Kidney (tissue), 14 donors: ENCODE results near the gene EBF3. TPM values are rescaled to one million over a fixed set of nuclear protein-coding genes. Genes with fewer than 3 reads are reported as not detected.

ENCODE experiments used
- DNase-seq, 5 donors: peaks; one replicate each; pipeline ENCODE4 v3.0.0-alpha.2; 2013 to 2020
- FAIRE-seq: peaks from 2 replicates; lab custom pipeline; 2012; peaks lifted over from hg19 to GRCh38; lab: Jason Lieb, UNC
- H3K27ac ChIP-seq, 2 donors: one replicate each; pipeline ENCODE4 v1.7.0; 2013; ENCODE audit warnings: low read depth in 2 of 2, low read length in 2 of 2, inconsistent platforms in 1 of 2
- H3K27me3 ChIP-seq: one replicate; pipeline ENCODE4 v1.7.1; 2013; ENCODE audit warnings: low read length, inconsistent platforms; ENCODE audit not compliant: control insufficient read depth, insufficient read depth
- H3K36me3 ChIP-seq, 3 donors: one replicate each; pipeline versions ENCODE4 v1.7.0 to v1.7.1; 2013; ENCODE audit warnings: low read length in 3 of 3, control low read depth in 1 of 3, inconsistent platforms in 1 of 3; ENCODE audit not compliant: insufficient read depth in 3 of 3, control insufficient read depth in 2 of 3
- H3K4me1 ChIP-seq, 3 donors: one replicate each; pipeline versions ENCODE4 v1.7.0 to v1.7.1; 2013; ENCODE audit warnings: low read length in 3 of 3, inconsistent platforms in 1 of 3, low read depth in 1 of 3; ENCODE audit not compliant: control insufficient read depth in 2 of 3, insufficient read depth in 2 of 3
- H3K4me3 ChIP-seq, 3 donors: one replicate each; pipeline versions ENCODE4 v1.7.0 to v1.8.1; 2013; ENCODE audit warnings: low read length in 3 of 3, control low read depth in 1 of 3, inconsistent platforms in 1 of 3
- H3K9ac ChIP-seq, 3 donors: one replicate each; pipeline versions ENCODE4 v1.7.0 to v1.7.1; 2013; ENCODE audit warnings: low read length in 3 of 3, control low read depth in 1 of 3, inconsistent platforms in 1 of 3
- H3K9me3 ChIP-seq, 3 donors: one replicate each; pipeline versions ENCODE4 v1.7.0 to v1.7.1; 2013; ENCODE audit warnings: low read length in 3 of 3, control low read depth in 1 of 3, inconsistent platforms in 1 of 3; ENCODE audit not compliant: control insufficient read depth in 2 of 3, insufficient read depth in 1 of 3
- CTCF ChIP-seq: IDR thresholded peaks from 3 replicates; pipeline ENCODE4 v1.5.1; 2012; ENCODE audit warnings: mild to moderate bottlenecking, moderate library complexity, borderline replicate concordance; ENCODE audit not compliant: insufficient read depth; ENCODE audit errors: extremely low read depth
- intact Hi-C: fragments of 100-400 bp; cut with DNase I; formaldehyde crosslinking; loops from one replicate; pipeline ENCODE4 v1.11.1; 2022
- polyA plus RNA-seq: library from polyadenylated mRNA; stranded (reverse); fragments of 350-450 nt; fragmentation: Illumina TruSeq; extraction: RNeasy Lipid Tissue Mini Kit (QIAGEN cat#74804); gene quantifications from one replicate; pipeline ENCODE4 v1.2.3, GENCODE V29; 2014; ENCODE audit warnings: low read depth, low replicate concordance; ENCODE audit not compliant: insufficient read depth
- total RNA-seq: library from RNA; stranded (reverse); fragmentation: NEBNext Ultra II Directional; extraction: Animal tissue kit (Norgen Biotek cat#: 25700); gene quantifications from one replicate; pipeline ENCODE4 v1.2.1, GENCODE V29; 2021
- donor health status: control.
- donor health status: control.
- donor health status: control.
- donor health status: control.
- donor health status: control.
- donor health status: DM: yes; HTN: yes; CAD: no.
- donor health status: Normal renal cell carcinoma (clear cell type).

EBF3 gene
- total and polyA plus RNA-seq, 2 donors from 2014 or later = 0.09 to 0.98 TPM

- peaks cover 32% of the 10 kb centered on the region for H3K27me3 ChIP-seq
- H3K9ac ChIP-seq = no peak overlapping the region
- DNase-seq (no peak), FAIRE-seq (no peak)
- no peaks in the 10 kb centered on the region for H3K36me3 ChIP-seq
- intact Hi-C loops = no loop called here
- no peak overlapping the region for H3K27ac ChIP-seq
- no peak overlapping the region for H3K4me3 ChIP-seq
- TF ChIP-seq CTCF = no peak
- no peaks in the 10 kb centered on the region for H3K9me3 ChIP-seq
- H3K4me1 ChIP-seq = no peaks in the 10 kb centered on the region
Observed at GRCh38 chr10:129953119-129954051, 10.7 kb downstream of the EBF3 start.

DNA sequence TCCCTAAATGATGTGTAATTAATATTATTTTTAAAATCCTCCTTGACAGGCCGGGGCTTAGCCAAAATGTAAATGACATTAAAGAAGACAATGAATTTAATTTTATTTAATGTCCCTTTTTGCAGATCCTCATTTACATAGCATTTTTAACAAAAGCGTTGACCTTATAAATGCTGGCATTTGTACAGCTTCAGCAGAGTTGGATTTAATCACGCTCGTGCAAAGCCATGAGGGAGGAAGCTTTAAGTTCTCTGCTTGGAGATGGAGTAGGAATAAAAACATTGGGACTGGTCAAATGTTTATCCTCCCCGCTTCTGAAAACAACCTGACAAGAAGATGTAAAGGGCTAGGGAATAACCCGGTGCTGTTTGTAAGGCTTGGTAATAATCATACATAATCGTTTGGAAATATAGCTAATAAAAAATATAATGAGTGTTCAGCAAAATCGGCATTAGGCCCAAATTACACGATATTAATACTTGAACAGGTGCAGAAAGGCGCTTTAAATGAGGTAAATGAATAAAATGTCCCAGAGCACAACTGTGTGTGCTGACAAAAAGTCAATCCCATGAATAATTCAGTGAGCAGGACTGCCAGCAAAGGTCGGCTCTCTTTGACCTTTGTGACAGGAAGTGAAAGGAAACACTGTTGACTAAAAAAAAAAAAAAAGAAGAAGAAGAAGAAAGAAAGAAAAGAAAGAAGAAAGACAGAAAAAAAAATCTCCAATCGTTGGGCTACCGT, 11.5 kb downstream of the EBF3 start:
- intact Hi-C loops = no loop called here
- no peaks in the 10 kb centered on the region for H3K36me3 ChIP-seq
- no peak overlapping the region for H3K9ac ChIP-seq
- H3K4me3 ChIP-seq = no peak overlapping the region
- no peak for DNase-seq
- FAIRE-seq = no peak
- no peaks in the 10 kb centered on the region for H3K9me3 ChIP-seq
- no peak overlapping the region for H3K27ac ChIP-seq
- peaks cover 24% of the 10 kb centered on the region for H3K27me3 ChIP-seq
- no peaks in the 10 kb centered on the region for H3K4me1 ChIP-seq
- TF ChIP-seq CTCF = no peak

DNA sequence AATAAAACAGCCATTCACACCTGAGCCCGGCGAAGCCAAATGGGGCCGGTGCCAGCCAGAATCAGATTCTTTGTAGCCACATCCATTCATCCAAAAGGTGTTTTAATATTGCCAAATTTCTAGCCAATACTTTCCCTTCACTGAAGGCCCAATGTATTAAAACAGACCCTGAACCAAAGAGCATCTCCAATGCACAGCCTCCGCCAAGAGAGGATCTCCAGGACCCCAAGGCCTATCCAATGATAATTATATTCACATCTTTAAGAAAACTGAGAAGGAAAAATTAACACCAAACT, 12.2 kb downstream of the EBF3 start:
- peaks cover 18% of the 10 kb centered on the region for H3K27me3 ChIP-seq

More for the DNA sequence above, 12.2 kb downstream of the EBF3 start:
- intact Hi-C loops = no loop called here
- no peaks in the 10 kb centered on the region for H3K4me1 ChIP-seq
- H3K27ac ChIP-seq = no peak overlapping the region
- no peak for TF ChIP-seq CTCF
- H3K9me3 ChIP-seq = no peaks in the 10 kb centered on the region
- FAIRE-seq (no peak), DNase-seq (no peak)
- no peak overlapping the region for H3K9ac ChIP-seq
- no peaks in the 10 kb centered on the region for H3K36me3 ChIP-seq
- H3K4me3 ChIP-seq = no peak overlapping the region
